NCI-H524 treated with DMSO at 0.1 percent for 48 hours (cell line): Measurements from ENCODE around the gene AUTS2.

ENCODE experiments used
- DNase-seq: peaks from one replicate; lab custom pipeline; 2025; lab: John Stamatoyannopoulos, UW

The AUTS2 gene

DNA sequence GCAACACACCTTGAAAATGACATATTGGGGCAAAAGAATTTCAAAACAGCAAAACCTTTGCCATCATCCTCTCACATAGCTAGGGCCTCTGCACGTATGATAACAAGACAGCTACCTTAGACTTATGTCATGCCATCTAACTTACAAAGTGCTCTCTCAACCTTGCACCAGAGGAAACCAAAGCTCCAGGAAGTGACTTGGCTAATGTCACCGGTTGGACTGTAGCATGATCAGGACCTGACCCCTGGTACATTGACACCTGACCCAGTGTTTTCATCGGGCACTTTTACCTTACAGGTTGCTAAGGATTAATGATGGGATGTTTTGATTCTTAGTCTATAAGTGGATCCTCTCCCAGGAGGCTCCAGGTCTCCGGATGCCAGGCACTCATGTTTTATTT lies 1003.8 kb downstream of the AUTS2 start:
- no peak for DNase-seq

DNA sequence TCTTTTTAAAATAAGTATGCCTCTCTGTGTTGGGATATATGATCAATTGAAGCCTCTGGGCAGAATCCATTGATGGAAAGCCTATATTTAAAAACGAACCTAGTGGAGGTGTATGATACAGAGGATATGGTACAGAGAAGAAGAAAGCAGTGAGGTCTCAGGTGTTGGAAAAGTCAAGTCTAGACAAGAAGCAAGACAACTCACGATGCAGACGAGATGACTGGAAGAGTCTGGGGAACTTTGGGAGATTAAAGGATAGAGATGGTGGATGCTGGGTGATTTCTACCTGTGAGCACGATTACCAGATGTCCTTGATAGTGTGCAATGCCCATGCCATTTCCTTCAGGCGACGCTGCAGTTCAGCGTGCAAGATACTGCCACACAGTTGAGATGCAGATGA lies 1009.0 kb downstream of the AUTS2 start:
- no peak for DNase-seq

DNA sequence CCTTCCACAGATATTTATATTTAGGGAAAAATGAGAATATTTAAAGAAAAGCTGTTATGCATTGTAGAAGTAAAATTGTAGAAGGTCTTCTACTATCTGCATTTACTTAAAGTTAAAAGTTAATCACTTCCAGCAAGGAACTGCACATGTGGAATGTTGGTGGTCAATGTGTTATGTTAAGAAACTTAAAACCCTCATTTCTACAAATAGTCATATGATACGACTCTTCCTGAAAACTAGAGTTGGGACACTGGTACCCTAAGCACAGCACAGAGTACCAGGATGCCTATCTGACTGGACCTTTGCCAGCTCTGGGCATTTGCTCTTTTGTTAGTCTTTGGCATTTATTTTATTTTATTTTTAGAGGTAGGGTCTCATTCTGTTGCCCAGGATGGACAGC lies 1009.5 kb downstream of the AUTS2 start:
- DNase-seq: no peak

DNA sequence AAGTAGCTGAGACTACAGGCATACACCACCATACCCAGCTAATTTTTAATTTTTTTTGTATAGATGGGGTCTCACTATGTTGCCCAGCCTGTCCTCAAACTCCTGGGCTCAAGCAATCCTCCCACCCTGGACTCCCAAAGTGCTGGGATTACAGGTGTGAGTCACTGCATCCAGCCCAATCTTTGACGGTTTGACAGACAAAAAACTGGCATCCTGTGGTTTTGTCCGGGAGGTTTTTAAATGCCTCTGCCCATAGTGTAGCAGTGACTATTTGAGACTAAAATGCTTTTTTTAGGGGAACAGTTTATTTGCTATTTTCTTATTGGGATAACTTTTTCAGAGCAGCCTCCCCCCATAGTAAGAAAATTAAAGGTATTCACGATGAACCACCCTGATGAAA lies 1010.0 kb downstream of the AUTS2 start:
- DNase-seq: no peak

DNA sequence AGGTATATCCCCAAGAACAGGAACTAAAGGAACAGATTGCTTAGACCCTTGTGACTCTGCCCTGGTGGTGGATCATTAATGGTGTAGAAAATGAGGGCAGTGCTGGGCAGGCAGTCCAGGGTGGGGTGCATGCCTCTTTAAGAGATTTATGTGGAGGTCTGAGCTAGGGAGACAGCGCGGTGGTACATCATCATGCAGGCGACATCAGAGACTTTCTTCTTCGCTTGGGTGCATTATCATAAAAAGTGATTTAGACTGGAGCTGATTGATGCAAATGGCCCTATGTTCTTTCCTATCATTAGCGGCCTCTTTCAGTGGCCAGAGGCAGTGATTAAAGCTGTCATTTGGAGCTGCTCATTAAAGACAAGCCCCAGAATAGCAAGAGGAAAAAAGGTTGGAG lies 1014.5 kb downstream of the AUTS2 start:
- no peak for DNase-seq

DNA sequence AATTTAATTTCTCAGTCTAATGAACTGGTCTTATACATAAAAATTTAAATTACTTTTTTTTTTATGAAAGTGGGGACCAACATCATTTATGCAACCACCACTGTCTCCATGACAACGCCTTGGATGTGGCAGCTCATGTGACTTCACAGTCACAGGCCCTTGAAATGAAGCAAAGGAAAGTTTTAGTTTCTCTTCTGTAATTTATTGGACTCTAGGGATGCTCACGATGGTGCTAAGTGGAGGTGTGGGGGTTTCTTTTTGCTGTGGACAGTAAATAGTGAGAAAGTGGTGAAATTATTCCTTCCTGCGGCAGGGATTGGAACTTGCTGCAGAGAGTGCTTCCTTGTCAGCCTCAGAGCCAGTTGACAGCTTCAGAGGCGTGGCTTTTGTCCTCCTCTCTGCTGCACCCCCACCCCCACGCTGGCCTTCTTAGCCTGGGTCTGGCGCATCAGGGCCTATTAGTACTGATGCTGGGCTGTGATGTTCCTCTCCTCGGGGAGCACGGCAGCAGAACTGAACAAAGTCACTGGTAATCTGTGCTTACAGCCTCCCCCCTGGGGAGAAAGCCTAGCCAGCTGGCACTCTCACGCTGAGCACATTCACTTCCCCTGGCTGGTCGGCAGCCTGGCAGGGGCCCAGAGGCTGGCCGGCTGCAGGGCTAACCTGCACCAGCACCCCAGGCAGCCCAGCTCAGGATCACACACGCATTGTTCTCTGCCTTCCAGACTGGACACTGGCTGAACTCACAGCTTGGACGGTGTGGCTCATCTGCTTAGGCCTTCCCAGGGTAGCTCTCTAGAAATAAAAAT lies 1016.2 kb downstream of the AUTS2 start:
- DNase-seq: peak; percentile 96

DNA sequence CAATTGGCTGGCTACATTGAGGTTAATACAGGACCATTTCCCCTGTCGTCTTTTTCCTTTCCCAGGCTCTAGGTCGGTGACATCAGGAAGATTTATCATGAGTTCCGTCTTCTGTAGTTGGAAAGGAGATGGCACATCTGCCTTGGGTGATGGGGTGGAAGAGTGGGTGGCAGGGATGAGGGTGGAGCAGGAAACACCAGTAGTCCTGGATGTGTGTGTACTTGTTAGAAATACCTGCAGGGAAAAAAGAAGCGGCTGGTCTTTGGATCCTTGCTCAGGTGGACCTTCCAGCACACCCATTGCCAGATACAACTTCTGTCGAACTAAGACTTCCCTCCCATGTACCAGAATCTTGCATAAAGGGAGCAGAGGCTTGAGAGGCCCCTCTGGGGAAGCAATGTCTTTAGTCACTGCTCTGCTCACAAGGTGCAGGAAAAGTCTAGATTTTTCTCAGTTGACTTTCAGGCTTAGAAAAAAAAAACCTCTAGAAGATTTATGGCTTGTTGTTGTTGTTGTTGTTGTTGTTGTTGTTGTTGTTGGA lies 1016.9 kb downstream of the AUTS2 start:
- DNase-seq: no peak

DNA sequence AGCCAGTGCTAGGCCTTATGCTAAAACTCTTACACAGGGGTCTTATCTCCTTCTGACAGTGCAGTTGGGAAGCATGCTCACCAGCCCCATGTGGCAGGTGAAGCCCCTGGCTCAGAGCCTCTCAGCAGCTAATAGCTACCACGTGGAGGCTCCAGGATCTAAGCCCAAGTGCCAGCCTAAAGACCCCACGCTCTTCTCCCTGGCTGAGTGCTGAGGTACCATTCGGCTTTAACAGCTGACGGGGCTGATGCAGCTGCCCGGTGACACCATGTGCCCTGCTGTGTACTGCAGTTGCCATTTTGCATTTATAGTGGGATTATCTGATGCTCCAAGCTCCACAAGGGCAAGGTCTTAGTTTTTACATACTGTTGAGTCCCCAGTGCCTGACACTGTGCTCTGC lies 1017.9 kb downstream of the AUTS2 start:
- peak; percentile 62 for DNase-seq

DNA sequence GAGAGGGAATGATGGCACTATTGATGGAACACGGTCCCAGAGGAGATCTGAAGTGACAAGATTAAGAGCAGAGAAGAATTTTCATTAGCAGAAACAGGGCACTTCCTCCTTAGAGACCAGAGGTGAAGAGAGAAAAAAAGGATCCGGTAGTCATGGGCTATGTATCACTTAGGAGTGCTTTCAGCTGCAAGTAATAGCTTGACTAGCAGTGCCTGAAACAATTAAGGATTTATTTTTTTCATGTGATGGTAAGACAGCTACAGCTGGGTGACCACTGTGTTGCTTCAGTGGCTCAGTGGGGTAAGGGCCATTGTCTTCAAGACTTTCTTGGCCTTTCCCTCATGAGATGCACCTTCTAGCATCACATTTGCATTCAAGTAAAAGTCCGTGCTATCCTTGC lies 1018.5 kb downstream of the AUTS2 start:
- no peak for DNase-seq

DNA sequence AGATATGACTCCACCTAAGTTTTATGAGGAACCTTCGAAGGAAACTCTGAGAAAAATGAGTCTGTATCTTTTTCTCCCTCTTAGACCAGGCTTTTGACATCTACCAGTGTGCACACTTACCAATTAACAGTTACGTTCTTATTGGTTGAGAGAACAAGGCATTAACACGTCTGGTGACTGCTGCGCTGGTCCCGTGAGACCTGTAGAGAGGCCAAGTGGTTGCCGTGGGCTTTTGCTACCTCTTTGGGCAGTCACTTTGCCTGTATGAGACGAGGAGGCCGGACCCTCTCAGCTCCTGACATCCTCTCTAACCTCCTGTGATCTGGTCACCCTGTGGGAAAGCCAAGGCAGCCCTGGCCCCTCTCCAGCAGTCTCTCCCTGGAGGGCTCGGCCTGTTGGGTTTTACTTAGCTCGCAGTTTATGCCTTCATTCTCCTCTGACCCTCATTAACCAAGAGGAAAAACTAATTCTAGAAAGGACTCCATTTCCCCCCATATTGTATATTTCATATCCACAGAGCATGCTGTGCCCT lies 1019.8 kb downstream of the AUTS2 start:
- no peak for DNase-seq

DNA sequence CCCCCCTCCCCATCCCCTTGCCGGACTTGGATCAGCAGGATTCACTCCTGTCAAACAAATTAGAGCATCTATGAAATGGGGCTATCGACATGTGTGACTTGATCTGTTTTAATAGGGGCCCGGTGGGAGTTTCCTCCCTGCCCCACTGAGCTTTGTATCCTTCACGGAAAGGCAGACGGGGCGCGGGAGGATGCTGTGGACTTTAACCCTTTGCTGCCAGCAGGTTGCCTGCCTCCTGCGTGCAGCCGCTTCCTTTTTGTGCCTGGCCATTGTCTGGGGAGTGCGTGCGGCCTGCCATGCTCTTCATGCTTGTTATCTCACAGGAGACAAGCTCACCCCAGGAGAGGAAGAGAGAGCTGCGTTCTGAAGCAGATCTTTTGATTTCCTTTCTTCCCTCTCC lies 1020.9 kb downstream of the AUTS2 start:
- DNase-seq: no peak

DNA sequence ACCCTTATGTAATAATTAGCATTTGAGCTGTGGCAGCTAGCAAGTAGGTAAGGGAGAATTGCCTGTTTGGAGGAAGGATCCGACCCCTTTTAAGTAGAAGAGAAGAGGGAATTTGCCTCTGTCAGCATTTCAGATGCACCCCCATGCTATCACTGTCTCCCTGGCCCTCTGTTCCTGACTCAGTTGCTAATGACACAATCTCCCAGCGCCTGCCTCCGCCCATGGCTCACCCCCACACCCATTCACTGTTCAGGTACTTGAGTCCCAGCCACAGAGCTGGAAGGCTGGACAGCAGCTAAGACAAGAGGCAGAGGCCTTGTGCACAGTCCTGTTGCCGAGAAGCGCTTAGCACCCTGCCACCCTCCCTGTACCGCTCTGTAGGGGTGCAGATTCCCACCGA lies 1021.4 kb downstream of the AUTS2 start:
- DNase-seq: no peak

DNA sequence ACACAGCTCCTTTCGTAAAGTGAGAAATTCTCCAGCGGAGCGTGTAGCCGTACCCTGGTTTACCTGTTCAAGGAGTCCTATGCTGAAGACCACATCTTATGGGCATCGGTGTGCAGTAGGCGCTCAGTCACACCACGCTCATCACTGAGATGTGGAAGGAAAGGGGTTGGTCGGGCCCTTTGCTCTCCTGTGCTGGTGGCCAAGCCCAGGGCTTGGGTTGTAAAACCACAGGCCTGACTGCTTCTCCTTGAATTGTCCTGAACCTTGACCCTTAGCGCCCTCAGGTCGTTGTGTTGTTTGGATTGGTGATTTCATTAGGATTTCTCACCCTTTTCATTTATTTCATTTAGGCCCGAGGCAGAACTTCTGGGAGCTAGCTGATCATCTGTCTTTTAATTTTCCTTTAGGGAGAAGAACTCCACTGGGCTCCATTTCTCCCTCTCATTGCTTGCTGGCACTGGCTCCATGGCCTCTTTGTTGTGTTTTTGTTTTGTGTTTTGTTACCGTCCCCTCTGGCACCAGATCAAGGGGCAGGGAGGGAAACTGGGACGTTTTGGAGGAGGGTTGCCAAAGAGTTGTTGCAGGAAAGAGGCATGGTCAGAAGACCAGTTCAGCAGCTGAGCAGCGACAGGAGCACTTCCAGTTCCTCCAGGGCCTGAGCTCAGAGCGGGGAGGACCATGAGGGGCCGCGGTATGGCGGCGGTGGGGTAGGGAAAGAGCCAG lies 1022.2 kb downstream of the AUTS2 start:
- DNase-seq: no peak

DNA sequence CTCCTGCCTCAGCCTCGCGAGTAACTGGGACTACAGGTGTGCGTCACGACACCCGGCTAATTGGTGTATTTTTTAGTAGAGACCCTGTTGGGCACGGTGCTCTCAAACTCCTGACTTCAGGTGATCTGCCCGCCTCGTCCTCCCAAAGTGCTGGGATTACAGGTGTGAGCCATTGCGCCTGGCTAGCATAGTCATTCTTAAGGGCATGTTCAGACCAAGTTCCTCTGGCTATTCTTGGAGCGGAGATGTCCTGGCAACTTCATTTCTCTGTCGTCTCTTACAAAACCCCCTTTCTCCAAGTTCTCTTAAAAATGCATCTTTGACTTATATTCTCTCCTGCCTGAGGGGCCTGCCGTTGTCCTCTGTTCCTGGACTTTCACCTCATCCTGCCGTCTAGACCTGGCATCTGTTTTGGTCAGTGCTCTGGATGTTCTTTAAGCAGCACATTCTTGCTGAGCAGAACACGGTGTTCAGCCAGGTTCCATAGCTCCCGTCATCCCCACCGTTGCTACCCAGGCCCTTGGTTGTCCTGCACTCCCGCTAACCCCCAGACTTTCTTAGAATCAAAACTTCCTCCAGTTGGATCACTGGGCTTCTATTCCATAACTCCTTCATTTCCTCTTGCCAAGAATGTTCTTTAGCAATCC lies 1023.8 kb downstream of the AUTS2 start:
- no peak for DNase-seq

DNA sequence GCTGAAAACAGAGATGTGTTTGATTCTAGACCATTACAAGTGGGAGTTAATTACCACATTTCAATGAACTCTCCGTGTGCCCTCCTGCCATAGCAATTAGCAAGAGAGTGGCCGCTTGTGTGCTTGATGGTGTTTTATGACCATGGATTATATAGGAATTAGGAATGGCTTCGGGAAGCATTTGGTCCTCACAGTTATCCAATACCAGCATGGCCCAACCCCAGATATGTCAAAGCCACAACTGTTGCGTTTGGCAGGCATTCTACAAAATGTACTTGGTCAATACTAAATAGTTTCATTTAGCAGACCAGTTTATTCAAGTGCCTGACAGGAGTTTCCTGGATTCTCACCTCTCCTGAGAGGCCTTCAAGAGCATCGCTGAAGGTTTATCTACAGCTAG lies 1024.7 kb downstream of the AUTS2 start:
- no peak for DNase-seq

DNA sequence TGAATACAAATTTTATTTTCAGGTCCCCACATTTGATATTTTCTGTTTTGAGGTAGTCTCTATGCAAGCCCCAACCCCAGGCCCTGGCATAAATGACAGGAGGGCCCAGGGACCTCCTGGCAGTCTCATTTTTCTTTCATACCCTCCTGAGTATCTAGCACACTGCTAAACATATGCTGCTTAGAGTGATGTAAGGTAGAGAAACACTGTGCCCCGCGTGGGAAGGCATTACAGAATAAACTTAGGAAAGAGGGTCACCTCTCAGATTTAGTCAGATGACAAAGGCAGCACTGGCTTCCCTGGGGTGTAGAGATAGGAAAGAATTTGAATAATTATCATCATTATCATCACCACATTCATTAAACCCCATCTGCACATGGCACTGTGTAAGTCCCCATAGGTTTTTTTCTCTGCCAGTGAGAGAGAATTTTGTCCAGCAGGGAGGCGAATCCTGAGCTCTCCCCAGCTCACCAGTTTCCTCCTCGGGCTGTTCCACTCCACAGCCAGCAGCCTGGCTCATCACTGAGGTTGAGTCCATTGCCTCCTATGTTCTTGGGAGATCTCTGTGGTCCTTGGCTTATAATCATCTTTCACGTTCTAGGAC lies 1026.3 kb downstream of the AUTS2 start:
- no peak for DNase-seq

DNA sequence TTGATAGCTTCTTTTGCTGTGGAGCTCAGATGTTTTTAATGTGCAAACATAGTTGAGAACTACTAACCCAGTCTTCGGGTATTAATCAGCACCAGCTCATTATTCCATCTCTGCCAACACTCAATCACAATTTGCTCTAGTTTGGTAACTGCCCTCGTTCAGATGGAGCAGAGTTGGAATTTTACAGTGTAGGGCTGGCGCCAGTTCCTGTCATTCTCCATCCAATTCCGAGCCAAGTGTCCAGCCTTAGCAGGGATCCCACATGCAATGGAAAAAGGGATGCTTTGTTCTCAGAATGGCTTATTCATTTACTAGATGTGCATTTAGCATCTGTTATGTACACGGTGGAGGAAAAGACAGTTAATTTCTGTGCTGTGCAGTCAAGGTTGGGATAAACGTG lies 1029.2 kb downstream of the AUTS2 start:
- no peak for DNase-seq

DNA sequence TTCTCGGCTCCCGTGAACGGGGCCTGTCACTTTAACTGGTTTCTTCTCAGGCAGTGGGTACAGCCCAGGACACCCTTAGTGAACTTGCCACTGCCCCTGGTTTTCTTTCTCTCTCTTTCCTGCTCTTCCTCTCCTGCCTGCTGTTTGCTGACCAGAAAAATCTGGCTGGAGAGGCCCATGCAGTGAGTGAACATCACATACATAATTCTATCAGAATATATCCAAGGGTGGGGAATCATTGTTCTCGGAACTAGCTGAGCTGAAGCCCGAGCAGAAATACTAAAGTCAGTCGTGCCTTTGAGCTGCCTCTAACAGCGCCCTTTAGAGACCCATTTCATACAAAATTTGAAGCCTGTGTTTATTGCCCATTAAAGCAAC lies 1032.2 kb downstream of the AUTS2 start:
- peak; percentile 66 for DNase-seq

DNA sequence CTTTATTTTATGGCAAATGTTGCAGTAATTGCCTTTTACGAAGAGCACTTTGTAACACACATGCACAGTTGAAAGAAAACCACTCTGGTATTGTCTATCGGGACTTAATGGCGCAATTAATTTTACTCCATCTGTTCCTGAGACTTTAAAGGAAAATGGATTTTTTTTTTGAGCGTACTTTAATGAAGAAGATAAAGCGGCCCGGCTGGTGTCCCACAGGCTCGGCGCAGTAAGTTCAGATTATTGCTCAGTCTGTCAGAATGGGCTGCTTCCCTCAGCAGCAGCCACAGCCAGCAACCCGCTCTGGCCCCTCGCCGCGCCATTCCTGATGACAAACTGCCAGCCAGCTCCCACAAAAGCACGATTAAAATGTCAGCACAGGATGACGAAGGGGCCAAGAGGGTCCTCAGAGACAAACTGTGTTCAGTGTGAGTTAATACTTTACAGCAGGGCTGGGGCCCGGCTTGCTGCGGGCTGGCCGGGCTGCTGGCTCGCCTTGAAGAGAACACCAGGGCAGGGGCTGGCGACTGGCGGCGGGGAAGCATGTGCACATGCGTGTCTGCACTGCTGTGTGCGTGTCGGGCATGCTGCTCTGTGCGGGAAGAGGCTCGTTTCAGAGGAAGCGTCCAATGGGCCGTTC lies 1032.7 kb downstream of the AUTS2 start:
- DNase-seq: peak; percentile 85

DNA sequence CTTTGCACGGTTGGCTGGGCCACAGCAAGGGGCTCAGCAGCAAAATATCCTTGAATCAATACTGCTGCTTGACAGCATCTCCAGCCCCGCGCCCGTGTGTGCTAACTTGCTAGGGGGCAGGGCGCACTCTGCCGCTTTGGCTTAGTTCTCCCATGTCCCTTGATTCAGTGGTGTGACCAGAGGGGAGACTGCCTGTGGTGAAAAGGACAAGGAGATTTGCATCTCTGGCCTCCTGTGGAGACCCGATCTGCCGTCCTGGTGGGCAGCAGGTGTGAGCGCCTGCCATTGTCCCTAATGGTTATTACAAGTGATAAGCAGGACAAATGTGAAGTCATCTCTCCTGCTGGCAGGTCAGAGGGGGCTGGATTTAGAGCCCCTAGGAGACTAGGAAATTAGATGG lies 1033.4 kb downstream of the AUTS2 start:
- peak; percentile 85 for DNase-seq

DNA sequence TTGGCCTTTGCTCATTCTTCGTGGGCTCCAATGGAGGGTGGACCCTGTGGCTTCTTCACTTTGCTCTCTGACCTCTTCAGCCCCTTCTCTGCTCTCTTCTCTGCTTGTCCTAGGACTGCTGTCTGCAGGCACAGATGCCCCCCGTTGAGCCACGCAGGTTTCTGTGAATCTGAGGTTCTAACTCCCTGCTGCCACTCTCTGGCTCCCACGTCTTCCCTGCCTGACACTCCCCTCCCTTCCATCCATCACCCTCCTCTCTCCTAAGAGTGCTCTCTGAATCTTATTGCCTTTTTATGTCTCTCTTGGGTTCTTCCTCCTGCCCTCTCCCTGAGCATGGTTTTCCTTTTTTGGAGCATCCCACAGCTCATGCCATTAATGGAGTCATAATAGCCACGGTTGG lies 1034.1 kb downstream of the AUTS2 start:
- DNase-seq: no peak

DNA sequence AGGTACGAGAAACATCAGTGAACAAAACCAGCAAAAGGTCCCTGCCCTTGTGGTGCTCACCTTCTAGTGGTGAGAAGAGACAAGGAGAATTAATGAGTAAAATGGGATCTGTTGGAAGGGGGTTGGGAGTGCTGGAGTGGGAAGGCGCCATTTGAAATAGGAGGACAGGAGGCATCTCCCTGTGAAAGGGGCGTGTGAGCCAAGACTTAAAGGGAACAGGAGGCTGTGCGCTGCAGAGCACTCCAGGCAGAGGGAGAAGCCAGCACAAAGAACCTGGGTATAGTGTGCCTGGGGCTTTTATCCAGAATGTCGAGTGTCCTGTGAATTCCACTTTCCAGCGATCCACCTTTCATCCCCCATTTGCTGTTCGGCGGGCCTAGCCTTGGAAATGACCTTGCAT lies 1035.8 kb downstream of the AUTS2 start:
- peak; percentile 6 for DNase-seq
